ENCODE data around the gene ZNF263.

- TF ChIP-seq, protein P1, sequence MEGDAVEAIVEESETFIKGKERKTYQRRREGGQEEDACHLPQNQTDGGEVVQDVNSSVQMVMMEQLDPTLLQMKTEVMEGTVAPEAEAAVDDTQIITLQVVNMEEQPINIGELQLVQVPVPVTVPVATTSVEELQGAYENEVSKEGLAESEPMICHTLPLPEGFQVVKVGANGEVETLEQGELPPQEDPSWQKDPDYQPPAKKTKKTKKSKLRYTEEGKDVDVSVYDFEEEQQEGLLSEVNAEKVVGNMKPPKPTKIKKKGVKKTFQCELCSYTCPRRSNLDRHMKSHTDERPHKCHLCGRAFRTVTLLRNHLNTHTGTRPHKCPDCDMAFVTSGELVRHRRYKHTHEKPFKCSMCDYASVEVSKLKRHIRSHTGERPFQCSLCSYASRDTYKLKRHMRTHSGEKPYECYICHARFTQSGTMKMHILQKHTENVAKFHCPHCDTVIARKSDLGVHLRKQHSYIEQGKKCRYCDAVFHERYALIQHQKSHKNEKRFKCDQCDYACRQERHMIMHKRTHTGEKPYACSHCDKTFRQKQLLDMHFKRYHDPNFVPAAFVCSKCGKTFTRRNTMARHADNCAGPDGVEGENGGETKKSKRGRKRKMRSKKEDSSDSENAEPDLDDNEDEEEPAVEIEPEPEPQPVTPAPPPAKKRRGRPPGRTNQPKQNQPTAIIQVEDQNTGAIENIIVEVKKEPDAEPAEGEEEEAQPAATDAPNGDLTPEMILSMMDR (IDR thresholded peaks at IDR 0.05; ENCODE audit: borderline replicate concordance, extremely low read depth, low read length, poor library complexity, severe bottlenecking), result no peak
- TF ChIP-seq EZH2 (IDR thresholded peaks at IDR 0.05; ENCODE audit: borderline replicate concordance, low read depth, low read length, severe bottlenecking), result no peak
Observed at GRCh38 chr16:3285131-3285530, 1.8 kb downstream of the ZNF263 start.
